ENCODE results near the gene ZNF410.

GRCh38 chr14:73887694-73888459 is 1.2 kb downstream of the ZNF410 start:
- TF ChIP-seq CTCF (IDR thresholded peaks at IDR 0.05; ENCODE audit: low read depth, low read length), result no peak
- TF ChIP-seq POLR2A (IDR thresholded peaks at IDR 0.05; ENCODE audit: extremely low read depth, insufficient read length), result no peak
- TF ChIP-seq MAX (IDR thresholded peaks at IDR 0.05; ENCODE audit: low read depth, low read length), result no peak
- TF ChIP-seq MYC (IDR thresholded peaks at IDR 0.05; ENCODE audit: low read depth, low read length), result no peak

Data from NB4 (cell line).